GM12892 (cell line): ENCODE data around the gene SOX3.

ENCODE experiments used
- DNase-seq: peaks from one replicate; pipeline ENCODE4 v3.0.0; 2011; ENCODE audit not compliant: insufficient read length
- FAIRE-seq: peaks from 2 replicates; lab custom pipeline; 2011; peaks lifted over from hg19 to GRCh38; lab: Jason Lieb, UNC
- POLR2A ChIP-seq: IDR thresholded peaks from 2 replicates; pipeline ENCODE4 v1.6.1; 2011; ENCODE audit warnings: low read depth, low read length, control low read depth
- POLR2AphosphoS5 ChIP-seq: IDR thresholded peaks from 2 replicates; pipeline ENCODE4 v1.6.1; 2011; ENCODE audit warnings: low read depth, low read length, control low read depth
- TAF1 ChIP-seq: IDR thresholded peaks from 2 replicates; pipeline ENCODE4 v1.6.1; 2011; ENCODE audit warnings: low read depth, mild to moderate bottlenecking, control low read depth, low read length, borderline replicate concordance

Gene SOX3

DNA sequence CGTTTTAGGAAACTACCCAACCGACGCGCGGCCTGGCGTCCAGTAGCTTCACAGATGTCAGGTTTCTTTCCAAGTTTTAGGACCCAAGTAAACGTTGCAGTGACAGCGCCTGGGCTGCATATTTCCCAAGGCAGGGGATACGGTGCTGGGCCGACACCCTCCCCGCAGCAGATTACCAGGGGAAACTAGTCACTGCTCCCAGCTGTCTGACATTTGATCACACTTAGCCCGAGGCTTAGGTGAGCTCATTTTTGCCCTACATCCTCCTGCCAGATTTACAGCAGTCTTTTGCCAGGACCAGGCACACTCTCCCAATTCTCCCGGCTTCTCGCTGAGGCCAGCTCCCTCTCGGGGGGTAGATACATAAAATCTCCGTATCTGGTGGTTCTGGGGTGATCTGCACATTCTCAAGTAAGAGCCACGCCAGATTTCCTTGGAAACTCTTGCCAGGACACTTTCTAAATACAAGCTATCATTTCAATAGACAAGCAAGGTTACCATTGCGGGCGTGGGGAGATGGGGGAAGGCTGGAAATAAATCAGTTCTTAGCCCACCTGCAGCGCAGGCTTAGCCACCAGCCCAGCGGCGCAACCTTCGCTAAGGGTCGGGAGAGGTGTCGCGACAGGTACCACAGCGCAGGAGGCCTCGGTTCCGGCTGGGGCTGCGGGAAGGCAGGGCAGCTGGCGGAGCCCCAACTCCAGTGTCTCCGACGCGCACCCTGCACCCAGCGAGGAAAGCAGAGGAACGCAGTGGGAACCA lies 2.5 kb upstream of the SOX3 start:
- no peak for DNase-seq
- FAIRE-seq = no peak
- TF ChIP-seq TAF1 = no peak
- TF ChIP-seq POLR2A = no peak
- no peak for TF ChIP-seq POLR2AphosphoS5

GRCh38 chrX:140505421-140506337 lies 810 bp upstream of the SOX3 start:
- no peak for TF ChIP-seq TAF1
- no peak for TF ChIP-seq POLR2A
- TF ChIP-seq POLR2AphosphoS5 = no peak
- FAIRE-seq (no peak), DNase-seq (no peak)

DNA sequence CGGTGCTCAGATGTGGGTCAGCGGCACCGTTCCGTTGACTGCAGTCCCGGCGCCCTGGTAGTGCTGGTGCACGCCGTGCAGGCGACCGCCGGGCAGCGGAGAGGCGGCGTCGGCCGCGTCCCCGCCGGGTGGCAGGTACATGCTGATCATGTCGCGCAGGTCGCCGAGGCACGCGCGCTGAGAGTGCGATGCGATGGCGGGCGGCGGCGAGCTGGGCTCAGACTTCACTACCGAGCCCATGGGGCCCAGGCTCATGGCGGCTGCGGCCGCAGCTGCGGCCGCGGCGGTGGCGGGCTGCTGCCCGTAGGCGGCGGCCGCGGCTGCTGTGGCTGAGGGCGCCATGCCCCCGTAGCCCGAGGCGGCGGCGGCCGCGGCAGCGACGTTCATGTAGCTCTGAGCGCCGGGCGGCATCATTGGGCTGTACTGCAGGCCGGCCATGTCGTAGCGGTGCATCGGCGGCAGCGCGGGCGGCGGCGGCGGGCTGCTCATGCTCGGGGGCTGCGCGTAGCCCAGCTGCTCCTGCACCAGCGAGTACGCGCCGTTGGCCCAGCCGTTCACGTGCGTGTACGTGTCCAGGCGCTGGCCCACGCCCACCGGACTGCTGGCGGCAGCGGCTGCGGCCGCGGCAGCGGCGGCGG lies 1.0 kb downstream of the SOX3 start:
- DNase-seq (no peak), FAIRE-seq (no peak)
- TF ChIP-seq POLR2AphosphoS5 = no peak
- no peak for TF ChIP-seq TAF1
- TF ChIP-seq POLR2A = no peak

DNA sequence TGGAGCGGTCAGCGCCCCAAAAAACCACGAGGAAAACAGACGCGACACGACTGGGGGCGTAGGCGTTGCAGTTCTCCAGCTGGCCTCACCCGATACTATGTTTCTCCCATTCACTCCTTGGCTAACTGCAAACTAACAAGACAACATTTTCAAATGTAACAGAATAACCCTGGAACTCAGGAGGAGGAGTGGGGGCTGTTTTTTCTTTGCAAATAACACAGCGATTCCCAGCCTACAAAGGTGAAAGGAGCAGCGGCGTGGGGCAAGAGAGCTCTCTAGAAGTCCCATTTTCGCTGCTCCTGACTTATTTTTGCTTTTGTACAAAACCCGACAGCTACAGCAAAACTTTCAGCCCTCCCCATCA lies 1.6 kb downstream of the SOX3 start:
- no peak for FAIRE-seq
- DNase-seq = no peak
- TF ChIP-seq POLR2AphosphoS5 (no peak), TAF1 (no peak), POLR2A (no peak)

DNA sequence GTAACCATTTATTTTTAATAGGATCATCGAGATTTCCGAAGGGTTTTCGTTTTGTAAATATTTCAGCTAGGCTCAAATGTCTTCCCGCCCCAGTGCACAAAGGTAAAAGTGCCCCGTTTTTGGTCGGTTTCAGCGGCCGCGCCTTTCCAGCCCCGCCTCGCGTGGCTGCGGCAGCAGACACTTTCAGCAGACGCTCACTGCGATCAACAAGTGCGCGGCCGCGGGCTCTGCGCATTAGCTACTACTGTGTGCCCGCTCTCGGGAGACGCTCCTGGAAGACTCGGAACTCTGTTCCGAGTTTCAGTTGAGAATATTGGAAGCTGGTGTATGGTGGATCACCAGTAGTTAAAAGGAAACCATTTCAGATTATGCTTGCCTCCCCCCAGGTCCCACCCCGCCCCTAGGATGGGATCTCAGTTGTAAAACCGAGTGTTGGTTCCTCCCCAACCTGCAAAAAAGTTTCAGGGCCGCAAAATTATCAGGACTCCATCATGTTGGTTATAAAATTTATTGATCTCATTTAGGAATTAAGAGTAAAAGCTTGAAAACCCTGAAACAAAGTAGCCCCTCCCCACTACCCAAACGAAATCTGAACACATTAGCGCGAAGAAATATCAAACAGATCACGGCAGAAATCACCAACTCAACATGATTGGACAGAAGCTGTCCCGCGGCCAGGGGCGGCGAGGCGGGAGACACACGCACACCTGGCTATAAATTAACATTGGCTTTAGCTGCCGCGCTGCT lies 2.2 kb downstream of the SOX3 start:
- TF ChIP-seq TAF1 (no peak), POLR2A (no peak), POLR2AphosphoS5 (no peak)
- FAIRE-seq (no peak), DNase-seq (no peak)

GRCh38 chrX:140501940-140502468 lies 2.9 kb downstream of the SOX3 start:
- no peak for DNase-seq
- TF ChIP-seq TAF1 (no peak), POLR2AphosphoS5 (no peak), POLR2A (no peak)
- FAIRE-seq = no peak

DNA sequence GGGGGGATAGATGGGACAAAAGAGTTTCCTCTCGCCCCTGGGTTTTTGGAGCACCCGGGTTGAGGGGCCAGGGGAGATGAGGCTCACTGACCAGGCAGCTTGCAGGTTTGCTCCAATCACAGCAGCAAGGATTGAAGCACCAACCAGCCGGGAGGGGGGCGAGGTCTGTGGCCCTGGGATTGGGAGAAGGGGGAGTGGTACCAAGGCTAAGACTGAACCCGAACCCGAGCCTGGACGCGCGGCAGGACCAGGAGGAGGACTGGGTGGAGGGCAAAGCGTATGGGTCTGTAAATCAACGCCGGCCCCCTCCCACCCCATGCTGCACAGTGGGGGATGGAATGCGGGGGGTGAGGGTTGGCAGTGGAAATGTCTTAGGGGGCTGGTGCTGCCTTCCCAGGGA lies 3.5 kb downstream of the SOX3 start:
- FAIRE-seq (no peak), DNase-seq (no peak)
- TF ChIP-seq POLR2A (no peak), POLR2AphosphoS5 (no peak), TAF1 (no peak)

- DNase-seq = no peak
- no peak for FAIRE-seq
- TF ChIP-seq POLR2AphosphoS5 (no peak), POLR2A (no peak), TAF1 (no peak)
Measured at GRCh38 chrX:140500441-140500840, 4.4 kb downstream of the SOX3 start.

- no peak for TF ChIP-seq POLR2A
- no peak for TF ChIP-seq POLR2AphosphoS5
- TF ChIP-seq TAF1 = no peak
- FAIRE-seq = no peak
- no peak for DNase-seq
Measured at GRCh38 chrX:140495739-140496138, 9.1 kb downstream of the SOX3 start.
